Mammary epithelial cell (primary cell): ENCODE results near the gene FLT4.

ENCODE experiments used
- EZH2 ChIP-seq: IDR thresholded peaks from 2 replicates; pipeline ENCODE4 v1.6.1; 2012; ENCODE audit warnings: low read length, inconsistent platforms, borderline replicate concordance
- TF ChIP-seq, protein P1 (sequence below), 2 donors: IDR thresholded peaks in 1 of 2; conservative IDR thresholded peaks in 1 of 2; 2 replicates each; pipeline ENCODE4 v1.5.1; 2011 to 2012; ENCODE audit warnings: inconsistent platforms in 2 of 2, low read length in 2 of 2, mild to moderate bottlenecking in 2 of 2, control low read depth in 1 of 2, low read depth in 1 of 2; ENCODE audit not compliant: insufficient read depth in 1 of 2; ENCODE audit errors: extremely low read depth in 1 of 2

DNA sequence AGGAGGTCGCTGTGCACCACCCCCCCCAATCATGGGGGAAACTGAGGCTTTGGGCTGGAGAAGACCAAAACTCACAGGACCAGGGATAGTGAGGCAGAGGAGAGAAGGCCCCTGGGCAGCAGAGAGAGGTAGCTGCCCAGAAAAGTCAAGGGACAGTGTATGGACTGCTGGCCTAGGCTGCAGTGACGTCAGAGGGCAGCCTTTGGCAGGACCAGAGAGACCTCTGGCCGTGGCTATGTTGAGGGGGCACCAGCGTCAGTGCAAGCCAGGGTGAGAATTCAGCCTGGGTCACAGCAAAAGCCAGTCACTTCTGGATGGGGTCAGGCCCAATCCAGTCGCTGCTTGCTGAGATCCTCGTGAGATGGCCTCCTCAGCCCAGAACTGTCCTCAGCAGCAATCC is 26.5 kb downstream of the FLT4 start:
- TF ChIP-seq EZH2 = no peak
- TF ChIP-seq, protein P1, sequence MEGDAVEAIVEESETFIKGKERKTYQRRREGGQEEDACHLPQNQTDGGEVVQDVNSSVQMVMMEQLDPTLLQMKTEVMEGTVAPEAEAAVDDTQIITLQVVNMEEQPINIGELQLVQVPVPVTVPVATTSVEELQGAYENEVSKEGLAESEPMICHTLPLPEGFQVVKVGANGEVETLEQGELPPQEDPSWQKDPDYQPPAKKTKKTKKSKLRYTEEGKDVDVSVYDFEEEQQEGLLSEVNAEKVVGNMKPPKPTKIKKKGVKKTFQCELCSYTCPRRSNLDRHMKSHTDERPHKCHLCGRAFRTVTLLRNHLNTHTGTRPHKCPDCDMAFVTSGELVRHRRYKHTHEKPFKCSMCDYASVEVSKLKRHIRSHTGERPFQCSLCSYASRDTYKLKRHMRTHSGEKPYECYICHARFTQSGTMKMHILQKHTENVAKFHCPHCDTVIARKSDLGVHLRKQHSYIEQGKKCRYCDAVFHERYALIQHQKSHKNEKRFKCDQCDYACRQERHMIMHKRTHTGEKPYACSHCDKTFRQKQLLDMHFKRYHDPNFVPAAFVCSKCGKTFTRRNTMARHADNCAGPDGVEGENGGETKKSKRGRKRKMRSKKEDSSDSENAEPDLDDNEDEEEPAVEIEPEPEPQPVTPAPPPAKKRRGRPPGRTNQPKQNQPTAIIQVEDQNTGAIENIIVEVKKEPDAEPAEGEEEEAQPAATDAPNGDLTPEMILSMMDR (conservative IDR thresholded peaks at IDR 0.05 in 1 of 2, IDR thresholded peaks at IDR 0.05 in 1 of 2; ENCODE audit: extremely low read depth in 1 of 2, insufficient read depth in 1 of 2, low read depth in 1 of 2, low read length in 2 of 2) = no peak
